Hepatocyte (in vitro differentiated cells): ENCODE data around the gene SCAF1.

Experiments
- EZH2 ChIP-seq: fragments of 200-600 bp; sonication (generic); IDR thresholded peaks from 2 replicates; pipeline ENCODE4 v1.6.1; 2016; ENCODE audit warnings: antibody characterized with exemption, mild to moderate bottlenecking, borderline replicate concordance
- EZH2phosphoT487 ChIP-seq: fragments of 200-600 bp; sonication (generic); IDR thresholded peaks from one replicate; pipeline ENCODE4 v1.6.1; 2018; ENCODE audit warnings: antibody characterized with exemption, mild to moderate bottlenecking, low read depth, moderate library complexity; ENCODE audit not compliant: unreplicated experiment, severe bottlenecking
- TF ChIP-seq, protein P1 (sequence below): fragments of 200-600 bp; sonication (generic); IDR thresholded peaks from 2 replicates; pipeline ENCODE4 v1.5.1; 2016; ENCODE audit warnings: antibody characterized with exemption, mild to moderate bottlenecking; ENCODE audit not compliant: poor library complexity

- TF ChIP-seq, protein P1, sequence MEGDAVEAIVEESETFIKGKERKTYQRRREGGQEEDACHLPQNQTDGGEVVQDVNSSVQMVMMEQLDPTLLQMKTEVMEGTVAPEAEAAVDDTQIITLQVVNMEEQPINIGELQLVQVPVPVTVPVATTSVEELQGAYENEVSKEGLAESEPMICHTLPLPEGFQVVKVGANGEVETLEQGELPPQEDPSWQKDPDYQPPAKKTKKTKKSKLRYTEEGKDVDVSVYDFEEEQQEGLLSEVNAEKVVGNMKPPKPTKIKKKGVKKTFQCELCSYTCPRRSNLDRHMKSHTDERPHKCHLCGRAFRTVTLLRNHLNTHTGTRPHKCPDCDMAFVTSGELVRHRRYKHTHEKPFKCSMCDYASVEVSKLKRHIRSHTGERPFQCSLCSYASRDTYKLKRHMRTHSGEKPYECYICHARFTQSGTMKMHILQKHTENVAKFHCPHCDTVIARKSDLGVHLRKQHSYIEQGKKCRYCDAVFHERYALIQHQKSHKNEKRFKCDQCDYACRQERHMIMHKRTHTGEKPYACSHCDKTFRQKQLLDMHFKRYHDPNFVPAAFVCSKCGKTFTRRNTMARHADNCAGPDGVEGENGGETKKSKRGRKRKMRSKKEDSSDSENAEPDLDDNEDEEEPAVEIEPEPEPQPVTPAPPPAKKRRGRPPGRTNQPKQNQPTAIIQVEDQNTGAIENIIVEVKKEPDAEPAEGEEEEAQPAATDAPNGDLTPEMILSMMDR = no peak
- TF ChIP-seq EZH2 = no peak
- no peak for TF ChIP-seq EZH2phosphoT487
Measured at GRCh38 chr19:49696865-49697264, 54.9 kb downstream of the SCAF1 start.
